ENCODE data around the gene PIGN.
A peak's percentile ranks its signal among the peaks of the same experiment; 100 is the strongest.
"Not testable (repeated sequence)": the region's sequence is repeated elsewhere in the genome, so short reads cannot be mapped to it uniquely, and the experiment has no call there.

Gene PIGN

DNA sequence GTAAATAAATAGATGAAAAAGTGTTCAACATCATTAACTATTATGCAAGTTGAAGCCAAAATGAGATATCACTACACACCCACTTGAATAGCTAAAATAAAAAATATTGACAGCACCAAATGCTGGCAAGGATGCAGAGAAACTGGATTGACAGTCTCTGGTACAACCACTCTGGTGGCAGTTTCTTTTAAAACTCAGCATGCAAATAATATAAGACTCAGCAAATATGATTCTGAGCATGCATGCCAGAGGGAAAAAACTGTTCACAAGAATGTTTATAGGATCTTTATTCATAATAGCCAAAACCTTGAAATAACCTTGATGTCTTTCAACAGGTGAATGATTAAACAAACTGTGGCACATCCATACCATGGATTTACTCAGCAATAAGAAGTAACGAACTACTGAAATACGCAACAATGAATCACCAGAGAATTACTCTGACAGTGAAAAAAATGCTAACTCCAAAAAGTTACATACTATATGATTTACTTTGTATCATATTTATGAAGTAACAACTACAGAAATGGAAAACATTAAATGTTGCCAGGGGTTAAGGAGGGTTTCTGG lies 131.8 kb downstream of the PIGN start:
- no peak for DNase-seq

DNA sequence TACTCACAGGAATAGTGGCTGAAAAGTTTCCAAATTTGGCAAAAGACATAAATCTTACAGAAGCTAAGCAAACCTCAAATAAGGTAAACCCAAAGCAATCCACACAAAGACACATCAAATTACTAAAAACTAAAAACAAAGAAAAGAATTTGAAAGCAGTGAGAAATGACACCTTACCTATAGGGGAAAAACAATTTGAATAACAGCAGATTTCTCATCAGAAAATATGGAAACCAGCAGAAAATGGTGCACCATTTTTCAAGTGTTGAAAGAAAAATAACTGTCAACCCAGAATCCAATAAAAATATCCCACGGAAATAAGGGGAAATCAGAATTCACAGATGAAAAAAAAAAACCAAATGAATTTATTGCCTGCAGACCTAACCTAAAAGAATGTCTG lies 138.6 kb downstream of the PIGN start:
- no peak for DNase-seq

DNA sequence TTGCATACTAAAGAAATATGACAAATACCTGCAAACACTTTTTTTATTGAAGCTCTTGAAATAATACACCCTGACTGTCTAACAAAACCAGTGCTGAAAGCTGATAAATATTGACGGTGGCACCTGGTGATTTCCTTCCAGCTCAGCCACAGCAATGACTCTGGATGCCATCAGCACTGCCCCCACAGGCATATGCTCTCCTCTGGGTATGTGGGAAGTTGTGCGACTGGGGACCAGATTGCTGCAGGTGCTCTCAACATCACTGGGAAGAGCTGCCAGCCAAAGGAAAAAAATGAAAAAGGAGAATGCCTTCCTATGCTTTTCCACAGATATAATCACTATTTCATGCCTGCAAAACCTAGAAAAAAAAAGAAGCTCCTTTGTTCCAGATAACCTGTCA lies 141.5 kb downstream of the PIGN start:
- DNase-seq, result peak; percentile 19

DNA sequence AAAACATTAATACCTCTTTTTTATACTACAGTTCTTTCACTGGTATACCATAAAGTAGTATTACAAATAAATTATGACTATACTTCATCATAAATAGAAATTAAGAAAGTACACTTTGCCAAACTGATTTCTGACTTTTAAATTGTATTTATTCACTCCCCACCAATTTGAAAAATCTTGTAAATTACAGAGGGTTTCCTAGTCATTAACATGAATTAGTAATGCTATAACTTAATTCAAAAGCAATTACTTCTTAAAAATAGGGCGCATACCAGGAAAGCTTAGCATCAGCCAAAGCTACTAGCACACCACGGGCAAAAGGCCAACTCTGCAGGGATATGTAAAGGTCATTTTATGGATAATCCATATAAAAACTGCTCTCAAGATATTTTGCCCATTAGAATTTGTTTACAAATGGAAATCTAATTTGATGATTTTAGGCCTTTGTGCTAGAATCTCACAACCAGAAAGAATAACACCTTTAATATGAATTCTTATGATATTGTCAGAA lies 142.3 kb downstream of the PIGN start:
- DNase-seq, result no peak

- no peak for DNase-seq
These were observed 148.7 kb downstream of the PIGN start for GRCh38 chr18:62037989-62038778.

DNA sequence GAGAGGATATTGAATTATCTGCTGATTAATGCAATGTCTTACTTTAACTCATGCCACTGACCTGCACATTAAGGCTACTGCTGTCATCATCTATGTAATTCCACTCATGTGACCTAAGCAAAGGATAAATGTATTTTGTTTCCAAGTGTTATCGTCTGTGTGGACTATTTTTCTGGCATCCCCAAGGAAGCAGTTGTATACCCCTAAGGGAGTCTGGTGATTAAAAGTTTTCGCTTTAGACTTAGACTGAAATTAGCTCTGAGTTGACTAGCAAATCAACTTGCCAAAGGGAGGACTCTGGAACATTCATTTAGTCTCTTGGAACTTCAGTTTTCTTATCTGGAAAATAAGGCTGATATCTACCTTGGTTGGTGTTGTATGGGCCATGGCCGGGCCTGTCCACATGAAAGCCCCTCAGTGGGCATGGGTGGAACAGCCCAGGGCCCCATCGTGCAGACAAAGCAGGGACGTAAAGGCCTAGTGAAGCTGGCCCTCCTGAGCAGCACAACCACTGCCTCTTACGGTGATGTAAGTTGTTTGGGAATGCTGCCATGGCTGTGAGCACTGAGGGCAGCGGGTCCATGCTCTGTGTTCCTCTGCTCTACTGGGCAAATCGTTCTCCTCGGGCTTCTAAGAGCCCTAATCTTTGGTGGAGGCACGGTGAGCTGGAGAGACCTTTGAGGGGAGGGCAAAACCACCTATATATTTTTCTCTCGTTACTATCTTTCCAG lies 149.7 kb downstream of the PIGN start:
- no peak for DNase-seq

DNA sequence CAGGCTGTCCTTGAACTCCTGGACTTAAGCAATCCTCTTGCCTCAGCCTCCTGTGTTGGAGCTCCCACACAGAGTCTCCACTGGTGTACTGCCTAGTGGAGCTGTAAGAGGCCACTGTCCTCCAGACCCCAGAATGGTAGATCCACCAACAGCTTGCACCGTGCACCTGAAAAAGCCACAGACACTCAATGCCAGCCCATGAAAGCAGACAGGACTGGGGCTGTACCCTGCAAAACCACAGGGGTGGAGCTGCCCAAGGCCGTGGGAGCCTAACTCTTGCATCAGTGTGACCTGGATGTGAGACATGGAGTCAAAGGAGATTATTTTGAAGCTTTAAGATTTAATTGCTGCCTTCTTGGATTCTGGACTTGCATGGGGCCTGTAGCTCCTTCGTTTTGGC lies 152.6 kb downstream of the PIGN start:
- not testable (repeated sequence) for DNase-seq

DNA sequence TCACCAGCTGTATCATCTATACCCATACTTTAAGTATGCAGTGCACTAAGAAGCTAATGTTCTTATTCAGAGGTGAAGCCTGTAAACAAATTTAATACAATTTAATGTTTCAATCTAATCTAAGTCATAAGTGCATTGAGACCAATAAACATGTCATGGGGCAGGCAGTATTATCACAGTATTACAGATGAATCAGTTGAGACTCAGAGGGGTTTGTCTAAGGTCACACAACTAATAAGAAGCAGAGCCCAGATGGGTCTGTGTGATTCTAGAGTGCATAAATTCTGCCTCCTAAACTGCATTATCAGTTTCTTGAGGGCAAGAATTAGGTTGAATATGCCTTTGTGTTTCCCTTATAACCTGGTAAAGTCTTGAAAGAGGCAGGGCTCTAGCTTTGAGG lies 153.1 kb downstream of the PIGN start:
- no peak for DNase-seq

DNA sequence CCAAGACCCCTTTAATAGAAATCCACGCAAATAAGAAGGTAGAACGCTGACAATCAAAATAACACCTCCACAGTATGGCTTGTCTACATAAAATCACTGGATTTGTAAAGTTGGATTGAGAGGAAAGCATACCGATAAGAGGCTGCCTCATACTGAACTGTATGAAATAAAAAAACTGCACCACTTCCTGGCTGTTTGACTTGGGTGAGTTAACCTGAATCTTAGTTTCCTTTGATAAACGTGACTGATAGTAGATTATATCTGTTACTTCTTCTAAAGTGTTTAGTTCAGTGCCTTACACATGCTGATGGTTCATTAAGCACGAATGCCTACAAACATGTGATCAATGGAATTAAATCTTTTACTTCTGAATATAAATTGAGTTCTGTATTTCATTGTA lies 153.6 kb downstream of the PIGN start:
- DNase-seq, result no peak

- DNase-seq, result no peak
These were observed 156.5 kb downstream of the PIGN start for GRCh38 chr18:62030091-62030985.

GRCh38 chr18:62028715-62029114 lies 158.1 kb downstream of the PIGN start:
- no peak for DNase-seq

- DNase-seq, result no peak
These were observed 158.8 kb downstream of the PIGN start for GRCh38 chr18:62027914-62028520.

DNA sequence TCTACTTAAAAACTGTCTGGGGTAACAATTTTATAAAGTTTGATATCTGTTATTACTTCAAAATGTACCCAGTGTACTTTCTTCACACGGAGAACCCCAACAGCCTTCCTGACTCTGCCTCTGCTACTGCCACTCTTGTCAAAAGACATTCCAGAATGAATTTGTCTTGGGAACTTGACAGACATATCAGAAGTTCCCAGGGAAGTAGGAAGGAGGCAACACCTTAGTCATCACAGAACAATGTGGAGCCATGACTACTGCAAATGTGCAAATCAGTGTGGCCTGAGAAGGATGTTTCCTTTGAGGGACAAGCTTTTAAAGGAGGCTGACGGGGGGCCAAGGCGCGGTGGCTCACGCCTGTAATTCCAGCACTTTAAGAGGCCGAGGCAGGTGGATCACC lies 160.3 kb downstream of the PIGN start:
- DNase-seq, result no peak

DNA sequence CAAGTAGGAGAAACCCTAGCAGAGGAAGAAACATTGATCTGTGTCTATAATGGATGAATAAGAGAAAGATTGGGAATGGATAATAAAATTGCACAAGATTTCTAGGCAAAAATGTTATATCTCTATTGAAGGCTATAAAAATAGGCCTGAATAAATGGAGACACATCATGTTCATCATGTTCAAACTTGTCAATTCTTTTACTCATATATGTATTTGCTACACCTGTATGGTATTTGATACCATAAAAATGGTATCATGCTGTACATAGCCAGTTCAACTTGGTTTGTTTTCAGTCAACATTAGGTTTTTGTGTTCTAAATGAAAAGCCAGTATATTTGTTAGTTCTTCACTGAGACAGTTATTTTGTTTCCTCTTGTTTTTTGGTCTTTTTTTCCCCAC lies 161.9 kb downstream of the PIGN start:
- DNase-seq, result no peak

DNA sequence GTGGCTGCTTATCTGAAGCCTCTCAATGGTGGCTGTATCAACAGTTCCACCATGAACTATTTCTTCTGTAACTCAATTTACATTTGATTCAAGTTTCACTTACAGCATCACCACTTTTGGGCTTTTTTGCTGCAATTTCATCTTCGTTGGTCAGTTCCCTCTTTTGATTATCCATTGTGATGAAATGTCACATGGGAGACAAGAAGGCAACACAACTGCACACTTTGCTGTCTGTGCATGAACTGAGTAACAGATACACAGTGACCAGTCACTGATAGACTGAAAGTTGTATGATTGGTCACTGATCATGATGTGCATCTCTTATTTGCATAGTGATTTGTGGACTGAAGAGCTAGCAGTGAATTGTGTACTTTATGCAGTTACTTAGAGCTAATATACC lies 163.3 kb downstream of the PIGN start:
- DNase-seq, result no peak

DNA sequence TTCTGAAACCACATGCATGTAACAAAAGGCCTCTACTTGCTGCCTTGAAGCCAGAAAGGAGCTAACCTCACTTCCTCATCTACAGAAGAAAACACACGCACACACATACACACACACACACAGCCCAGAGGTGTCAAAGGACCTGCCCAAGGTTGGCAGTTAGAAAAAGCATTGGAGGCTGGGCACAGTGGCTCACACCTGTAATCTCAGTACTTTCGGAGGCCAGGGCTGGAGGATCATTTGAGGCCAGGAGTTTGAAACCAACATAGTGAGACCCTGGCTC lies 168.2 kb downstream of the PIGN start:
- no peak for DNase-seq

DNA sequence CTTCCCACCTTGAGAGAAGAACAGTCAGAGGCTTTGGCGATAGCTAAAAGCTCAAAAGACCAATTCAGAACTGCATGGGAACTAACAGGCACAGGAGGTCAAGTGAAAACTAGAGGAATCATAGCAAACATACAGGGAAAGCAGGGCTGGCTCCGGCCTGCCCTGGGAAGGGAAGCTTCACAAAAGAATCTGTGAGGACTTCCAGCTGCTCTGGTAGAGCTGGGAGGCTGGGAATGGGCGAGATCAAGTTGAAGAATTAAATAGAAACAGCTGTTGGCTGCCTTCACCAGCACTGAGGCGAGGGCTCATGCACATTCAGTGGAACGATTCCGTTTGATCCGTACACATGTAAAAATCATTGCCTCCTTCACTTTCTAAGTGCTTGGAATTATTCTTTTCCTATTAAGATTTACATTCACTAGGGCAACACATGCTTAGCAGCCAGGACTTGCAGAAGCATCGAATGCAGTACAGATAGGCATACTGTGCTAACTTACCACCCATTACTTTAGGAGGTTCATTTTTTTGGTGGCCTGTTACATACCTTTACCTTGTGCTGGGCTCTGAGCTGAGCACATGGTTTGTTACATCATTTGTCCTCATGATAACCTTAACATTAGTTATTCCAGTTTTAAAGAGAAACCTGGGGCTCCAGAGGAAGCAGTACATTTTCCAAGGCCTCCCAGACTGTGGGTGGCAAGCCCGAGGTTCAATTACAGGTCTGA lies 168.7 kb downstream of the PIGN start:
- no peak for DNase-seq

DNA sequence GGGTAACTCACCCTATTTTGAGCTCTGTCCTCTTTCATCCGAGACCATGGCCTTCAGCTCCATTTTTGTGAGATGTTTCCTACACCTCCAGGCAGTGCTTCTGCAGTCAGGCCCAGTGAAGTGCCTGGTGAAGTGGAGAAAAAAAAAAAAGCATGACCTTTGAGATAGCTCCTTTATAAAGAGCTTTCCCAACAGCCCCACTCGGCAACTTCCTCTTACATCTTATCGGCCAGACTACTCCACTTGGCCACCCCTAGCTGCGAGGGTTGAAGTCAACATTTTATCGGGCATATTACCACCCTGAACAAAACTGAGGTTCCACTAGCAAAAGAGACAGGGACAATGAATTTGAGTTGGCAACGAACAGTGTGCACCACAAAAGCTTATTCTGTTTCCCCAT lies 169.2 kb downstream of the PIGN start:
- DNase-seq, result no peak

DNA sequence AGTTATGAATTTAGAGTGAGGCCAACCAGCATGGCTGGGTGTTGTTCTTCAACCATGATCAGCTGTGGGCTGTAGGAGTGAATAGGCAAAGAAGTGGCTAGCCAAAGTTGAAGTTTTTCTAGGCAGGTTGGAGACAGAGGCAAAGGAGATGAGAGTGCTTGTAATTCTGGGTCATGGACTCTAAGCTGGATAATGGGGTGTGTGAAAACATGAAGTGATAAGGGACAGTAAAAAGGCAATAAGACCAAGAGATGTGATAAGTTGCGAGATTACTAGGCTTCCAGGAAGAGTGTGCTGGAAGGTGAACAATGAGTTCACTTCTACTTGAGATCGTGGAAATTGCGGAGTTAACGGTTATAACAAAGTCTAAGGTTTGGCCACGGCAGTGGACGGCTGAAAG lies 175.4 kb downstream of the PIGN start:
- no peak for DNase-seq

DNA sequence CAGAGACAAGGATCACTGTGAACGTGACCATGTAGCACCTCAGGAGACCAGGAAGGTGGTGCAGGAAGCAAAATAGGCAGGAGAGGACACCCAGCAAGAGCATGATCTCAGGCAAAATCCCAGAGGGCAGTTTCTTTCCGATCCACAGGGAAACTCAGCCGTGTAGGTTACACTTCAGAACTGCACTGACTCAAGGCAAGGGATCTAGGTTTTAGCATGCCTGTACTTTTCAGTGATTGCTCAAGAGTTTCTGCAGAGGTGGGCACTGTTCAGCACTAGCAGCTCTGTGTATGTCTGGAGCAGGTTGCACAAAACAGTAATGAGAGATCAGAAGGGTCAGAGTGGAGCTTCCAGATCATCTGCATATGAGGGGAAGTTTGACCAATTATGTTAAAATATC lies 177.3 kb downstream of the PIGN start:
- no peak for DNase-seq

- no peak for DNase-seq
These were observed 185.5 kb downstream of the PIGN start for GRCh38 chr18:62001396-62001795.

GRCh38 chr18:61998957-61999356 lies 187.9 kb downstream of the PIGN start:
- no peak for DNase-seq

Measured in NCI-H146 (cell line).